HCT116 (cell line): Measurements from ENCODE around the gene ZEB1. TPM values are rescaled to one million over a fixed set of nuclear protein-coding genes. Genes with fewer than 3 reads are reported as not detected.

Experiments used
- ATAC-seq: fragments of 200-7000 bp; cut with Tn5 transposase; 2 replicates; pipeline ENCODE4 v1.9.1; 2020; ENCODE audit warnings: mild to moderate bottlenecking, moderate library complexity
- BruUV-seq: library from RNA; stranded (reverse); fragments of 400-500 nt; replicated peaks from 2 replicates; lab custom pipeline; 2021; lab: Mats Ljungman, UMichigan
- CTCF ChIA-PET: fragments of 300-600 bp; sonication (Branson Sonifier 250); formaldehyde crosslinking; loops from one replicate; lab custom pipeline; 2021; ENCODE audit warnings: antibody characterized with exemption; lab: Charles Lee
- POLR2A ChIA-PET: fragments of 300-600, 350-600 bp; sonication (Branson Sonifier 250); formaldehyde crosslinking; loops from one replicate; lab custom pipeline; 2021; ENCODE audit warnings: antibody characterized with exemption; lab: Charles Lee
- RAD21 ChIA-PET, 2 experiments: fragments of 300-600 bp; sonication (Branson Sonifier 250); formaldehyde crosslinking; loops; one replicate each; lab custom pipeline; 2023; ENCODE audit warnings: low total read pairs in 2 of 2; ENCODE audit not compliant: uncharacterized antibody in 2 of 2, unreplicated experiment in 2 of 2, low non-redundant PET in 1 of 2; lab: Charles Lee
- DNase-seq: peaks from one replicate; pipeline ENCODE4 v3.0.0-alpha.2; 2010; ENCODE audit warnings: low read depth, low spot score
- H2AFZ ChIP-seq: fragments of 200-600 bp; shearing (Covaris generic), sonication (generic); 2 replicates; pipeline ENCODE4 v1.6.1; 2017; ENCODE audit warnings: low read depth, mixed run types, mixed read lengths, antibody characterized with exemption, low read length; ENCODE audit not compliant: poor library complexity, severe bottlenecking
- H3K27ac ChIP-seq: 2 replicates; pipeline ENCODE4 v1.5.1; 2012; ENCODE audit warnings: low read depth, low read length
- H3K27me3 ChIP-seq: fragments of 200-600 bp; sonication (generic); 2 replicates; pipeline ENCODE4 v1.6.1; 2016; ENCODE audit warnings: mixed run types, low read length, mixed read lengths; ENCODE audit not compliant: insufficient read depth
- H3K36me3 ChIP-seq, 2 experiments: fragments of 200-500 bp in 1 of 2; fragments of 200-600 bp in 1 of 2; sonication (Bioruptor generic) in 1 of 2; sonication (generic) in 1 of 2; 2 replicates each; pipeline versions ENCODE4 v1.5.1 to v1.6.1; 2014 to 2016; ENCODE audit warnings: low read length in 2 of 2, inconsistent platforms in 1 of 2, mixed read lengths in 1 of 2, mixed run types in 1 of 2; ENCODE audit not compliant: insufficient read depth in 2 of 2, control insufficient read depth in 1 of 2
- H3K4me1 ChIP-seq, 2 experiments: fragments of 200-600 bp in 1 of 2; sonication (generic) in 1 of 2; 2 replicates each; pipeline versions ENCODE4 v1.5.1 to v1.6.1; 2012 to 2017; ENCODE audit warnings: low read length in 2 of 2, inconsistent platforms in 1 of 2, mild to moderate bottlenecking in 1 of 2, mixed read lengths in 1 of 2, mixed run types in 1 of 2, moderate library complexity in 1 of 2; ENCODE audit not compliant: insufficient read depth in 2 of 2, control insufficient read depth in 1 of 2
- H3K4me2 ChIP-seq: fragments of 200-600 bp; sonication (generic); 2 replicates; pipeline ENCODE4 v1.6.1; 2017; ENCODE audit warnings: mixed run types, low read length, mixed read lengths
- H3K4me3 ChIP-seq, 2 experiments: fragments of 200-600 bp in 1 of 2; sonication (generic) in 1 of 2; replicated peaks in 1 of 2; 2 replicates each; pipeline ENCODE4 v1.5.1; 2011 to 2016; ENCODE audit warnings: low read length in 2 of 2, control low read depth in 1 of 2, low read depth in 1 of 2, mild to moderate bottlenecking in 1 of 2, mixed read lengths in 1 of 2, mixed run types in 1 of 2
- H3K79me2 ChIP-seq: fragments of 200-600 bp; sonication (generic); 2 replicates; pipeline ENCODE4 v1.6.1; 2017; ENCODE audit warnings: mild to moderate bottlenecking, mixed run types, low read length, moderate library complexity, mixed read lengths; ENCODE audit not compliant: insufficient read depth
- H3K9ac ChIP-seq: fragments of 200-600 bp; sonication (generic); 2 replicates; pipeline ENCODE4 v1.6.1; 2016; ENCODE audit warnings: low read length, mixed read lengths
- H3K9me2 ChIP-seq: fragments of 200-600 bp; sonication (generic), shearing (Covaris generic); 2 replicates; pipeline ENCODE4 v1.6.1; 2017; ENCODE audit warnings: mixed run types, mild to moderate bottlenecking, moderate library complexity; ENCODE audit not compliant: insufficient read depth
- H3K9me3 ChIP-seq, 2 experiments: fragments of 200-500 bp in 1 of 2; fragments of 200-600 bp in 1 of 2; sonication (Bioruptor generic) in 1 of 2; sonication (generic) in 1 of 2; 2 replicates each; pipeline ENCODE4 v1.6.1; 2014 to 2017; ENCODE audit warnings: low read length in 2 of 2, mixed read lengths in 2 of 2, inconsistent platforms in 1 of 2, low read depth in 1 of 2, mild to moderate bottlenecking in 1 of 2, mixed run types in 1 of 2, moderate library complexity in 1 of 2; ENCODE audit not compliant: control insufficient read depth in 1 of 2, insufficient read depth in 1 of 2
- H4K20me1 ChIP-seq: fragments of 200-600 bp; sonication (generic), shearing (Covaris generic); 2 replicates; pipeline ENCODE4 v1.6.1; 2017; ENCODE audit warnings: mixed run types, mild to moderate bottlenecking, moderate library complexity; ENCODE audit not compliant: insufficient read depth
- CEBPB ChIP-seq: IDR thresholded peaks from 2 replicates; pipeline ENCODE4 v1.6.1; 2012; ENCODE audit warnings: low read depth
- EGR1 ChIP-seq: IDR thresholded peaks from 2 replicates; pipeline ENCODE4 v1.6.1; 2012; ENCODE audit warnings: low read depth
- EZH2 ChIP-seq: fragments of 200-600 bp; sonication (generic); IDR thresholded peaks from 2 replicates; pipeline ENCODE4 v1.6.1; 2017; ENCODE audit warnings: antibody characterized with exemption, mixed run types
- REST ChIP-seq: IDR thresholded peaks from 2 replicates; pipeline ENCODE4 v1.6.1; 2012; ENCODE audit warnings: low read depth
- SRF ChIP-seq: IDR thresholded peaks from 2 replicates; pipeline ENCODE4 v1.6.1; 2012; ENCODE audit warnings: low read depth
- TCF7L2 ChIP-seq: IDR thresholded peaks from 2 replicates; pipeline ENCODE4 v1.7.0; 2011; ENCODE audit warnings: borderline replicate concordance, inconsistent platforms; ENCODE audit not compliant: insufficient read depth, insufficient read length; ENCODE audit errors: extremely low read depth
- ZFX ChIP-seq: fragments of 450-650 bp; IDR thresholded peaks from 2 replicates; pipeline ENCODE4 v1.6.1; 2017
- intact Hi-C: fragments of 100-400 bp; cut with micrococcal nuclease; formaldehyde crosslinking; loops from 2 replicates; pipeline ENCODE4 v1.10.0; 2022
- total RNA-seq: library from RNA; stranded (reverse); gene quantifications from one replicate; pipeline ENCODE4 v1.2.1, GENCODE V29; 2021; ENCODE audit not compliant: unreplicated experiment

Gene ZEB1
- total RNA-seq, 1 experiment from 2014 or later, result 3.4 TPM

DNA sequence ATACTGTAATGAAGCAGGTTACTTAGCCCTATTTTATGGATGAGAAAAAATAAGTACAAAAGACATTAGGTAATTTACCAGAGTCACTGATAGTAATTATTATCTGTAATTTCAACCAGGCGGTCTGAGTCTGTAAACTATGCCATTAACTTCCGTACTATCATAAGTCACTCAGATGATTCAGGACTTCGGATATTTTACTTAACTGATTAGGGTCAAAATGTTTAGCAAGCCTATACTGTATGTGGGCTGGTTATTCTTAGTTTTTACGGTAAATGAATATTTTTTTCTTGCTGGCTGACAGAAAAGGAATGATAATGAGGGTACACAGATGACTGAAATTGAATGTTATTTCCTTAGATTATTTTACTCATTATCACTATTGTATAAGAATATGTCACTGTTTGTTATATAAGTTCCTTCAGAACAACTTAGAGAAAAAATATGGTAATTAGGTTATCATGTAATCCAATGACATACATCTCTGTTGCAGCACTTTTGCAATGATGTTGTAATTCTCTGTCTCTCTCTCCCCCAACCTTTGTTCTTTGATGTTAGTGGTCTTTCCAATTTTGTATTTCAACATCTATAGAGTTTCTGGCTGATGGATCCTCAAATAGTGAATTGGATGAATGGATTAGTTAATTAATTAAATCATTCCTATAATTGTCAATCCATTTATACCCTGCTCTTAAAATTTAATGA, 165.6 kb downstream of the ZEB1 start:
- Histone ChIP-seq H3K27ac (no peak overlapping the region), H4K20me1 (no peaks in the 10 kb centered on the region), H3K79me2 (no peaks in the 10 kb centered on the region), H3K9me2 (no peaks in the 10 kb centered on the region), H3K36me3 (no peaks in the 10 kb centered on the region), H3K4me1 (no peaks in the 10 kb centered on the region), H3K4me3 (no peak overlapping the region), H3K27me3 (no peaks in the 10 kb centered on the region), H3K4me2 (no peak overlapping the region), H3K9ac (no peak overlapping the region), H3K9me3 (no peaks in the 10 kb centered on the region), H2AFZ (no peak overlapping the region)
- intact Hi-C loops, result loop anchor here (10.0 kb wide), 1 partner anchor 700 kb away; no protein-coding TSS in a partner anchor
- no peak for ATAC-seq
- no TSS peak for BruUV-seq
- ChIA-PET RAD21 (no interaction called here), POLR2A (no interaction called here), CTCF (no interaction called here)
- DNase-seq, result no peak
- no peak for TF ChIP-seq ZFX
- TF ChIP-seq TCF7L2, result no peak
- TF ChIP-seq EZH2, result no peak
- no peak for TF ChIP-seq CEBPB
- TF ChIP-seq REST, result no peak
- no peak for TF ChIP-seq EGR1
- no peak for TF ChIP-seq SRF
